ENCODE results near the gene ADAMTSL1.

DNA sequence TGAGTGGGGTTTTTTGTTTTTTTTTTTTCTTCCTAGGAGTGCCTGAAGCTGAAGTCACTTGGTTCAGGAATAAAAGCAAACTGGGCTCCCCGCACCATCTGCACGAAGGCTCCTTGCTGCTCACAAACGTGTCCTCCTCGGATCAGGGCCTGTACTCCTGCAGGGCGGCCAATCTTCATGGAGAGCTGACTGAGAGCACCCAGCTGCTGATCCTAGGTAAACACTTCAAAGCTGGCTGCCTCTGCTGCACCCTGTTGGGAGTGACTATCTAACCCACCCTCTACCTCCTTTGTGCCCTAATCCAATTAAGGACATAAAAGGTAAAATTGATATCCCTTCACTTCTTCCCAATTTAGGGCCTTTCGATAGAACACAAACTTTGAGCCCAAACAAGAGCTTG lies 352.3 kb downstream of the ADAMTSL1 start:
- TF ChIP-seq, protein P1, sequence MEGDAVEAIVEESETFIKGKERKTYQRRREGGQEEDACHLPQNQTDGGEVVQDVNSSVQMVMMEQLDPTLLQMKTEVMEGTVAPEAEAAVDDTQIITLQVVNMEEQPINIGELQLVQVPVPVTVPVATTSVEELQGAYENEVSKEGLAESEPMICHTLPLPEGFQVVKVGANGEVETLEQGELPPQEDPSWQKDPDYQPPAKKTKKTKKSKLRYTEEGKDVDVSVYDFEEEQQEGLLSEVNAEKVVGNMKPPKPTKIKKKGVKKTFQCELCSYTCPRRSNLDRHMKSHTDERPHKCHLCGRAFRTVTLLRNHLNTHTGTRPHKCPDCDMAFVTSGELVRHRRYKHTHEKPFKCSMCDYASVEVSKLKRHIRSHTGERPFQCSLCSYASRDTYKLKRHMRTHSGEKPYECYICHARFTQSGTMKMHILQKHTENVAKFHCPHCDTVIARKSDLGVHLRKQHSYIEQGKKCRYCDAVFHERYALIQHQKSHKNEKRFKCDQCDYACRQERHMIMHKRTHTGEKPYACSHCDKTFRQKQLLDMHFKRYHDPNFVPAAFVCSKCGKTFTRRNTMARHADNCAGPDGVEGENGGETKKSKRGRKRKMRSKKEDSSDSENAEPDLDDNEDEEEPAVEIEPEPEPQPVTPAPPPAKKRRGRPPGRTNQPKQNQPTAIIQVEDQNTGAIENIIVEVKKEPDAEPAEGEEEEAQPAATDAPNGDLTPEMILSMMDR (IDR thresholded peaks at IDR 0.05; ENCODE audit: insufficient read depth, low read depth, low read length) = no peak
- TF ChIP-seq EZH2 (IDR thresholded peaks at IDR 0.05; ENCODE audit: insufficient read depth, low read length) = no peak

Data from astrocyte (in vitro differentiated cells and primary cell).